K562 (cell line): ENCODE results near the gene N4BP2. TPM values are rescaled to one million over a fixed set of nuclear protein-coding genes. Genes with fewer than 3 reads are reported as not detected.

ENCODE experiments used
- ATAC-seq: fragments of 200-7000 bp; cut with Tn5 transposase; 3 replicates; pipeline ENCODE4 v1.9.1; 2020; ENCODE audit warnings: moderate library complexity
- BruUV-seq: library from RNA; stranded (reverse); fragments of 400-500 nt; replicated peaks from 2 replicates; lab custom pipeline; 2021; lab: Mats Ljungman, UMichigan
- CTCF ChIA-PET: fragments of 300-600 bp; formaldehyde crosslinking; extraction: SDS; loops from one replicate; lab custom pipeline; 2021; ENCODE audit warnings: low intra/inter-chr PET ratio; lab: Yijun Ruan, JAX
- POLR2A ChIA-PET: fragments of 300-600, 350-650 bp; sonication (Branson Sonifier 250); formaldehyde crosslinking; extraction: SDS; loops from one replicate; lab custom pipeline; 2021; ENCODE audit warnings: antibody characterized with exemption, inconsistent platforms; lab: Yijun Ruan, JAX
- DNase-seq, 4 experiments: peaks; one replicate each; pipeline versions ENCODE4 v3.0.0 to v3.0.0-alpha.2; 2011 to 2018; ENCODE audit warnings: low spot score in 3 of 4, mixed read lengths in 3 of 4; ENCODE audit errors: extremely low read depth in 1 of 4
- FAIRE-seq: peaks from 2 replicates; lab custom pipeline; 2011; peaks lifted over from hg19 to GRCh38; lab: Jason Lieb, UNC
- H2AFZ ChIP-seq: 2 replicates; pipeline ENCODE4 v1.6.0; 2011; ENCODE audit warnings: low read depth, low read length, control low read depth, inconsistent platforms
- H3K27ac ChIP-seq: fragments of 200-600 bp; 3 replicates; pipeline ENCODE4 v1.8.0; 2011; ENCODE audit warnings: low read depth, mild to moderate bottlenecking, control low read depth, inconsistent platforms, low read length, moderate library complexity, mixed read lengths; ENCODE audit errors: extremely low read depth
- H3K27me3 ChIP-seq, 2 experiments: fragments of 300-600 bp in 1 of 2; 2 replicates in 1 of 2; 3 replicates in 1 of 2; pipeline versions ENCODE4 v1.6.0 to v1.8.0; 2011; ENCODE audit warnings: inconsistent platforms in 2 of 2, low read length in 2 of 2, mild to moderate bottlenecking in 1 of 2, mixed read lengths in 1 of 2, moderate library complexity in 1 of 2; ENCODE audit not compliant: control insufficient read depth in 2 of 2, insufficient read depth in 2 of 2
- H3K36me3 ChIP-seq: fragments of 300-600 bp; 3 replicates; pipeline ENCODE4 v1.8.0; 2011; ENCODE audit warnings: mild to moderate bottlenecking, low read length, inconsistent platforms; ENCODE audit not compliant: control insufficient read depth, insufficient read depth
- H3K4me1 ChIP-seq, 2 experiments: fragments of 200-600 bp in 1 of 2; replicated peaks in 1 of 2; 2 replicates in 1 of 2; 3 replicates in 1 of 2; pipeline versions ENCODE4 v1.5.1 to v1.8.0; 2011; ENCODE audit warnings: inconsistent platforms in 2 of 2, low read length in 2 of 2, mild to moderate bottlenecking in 1 of 2, mixed read lengths in 1 of 2, moderate library complexity in 1 of 2; ENCODE audit not compliant: control insufficient read depth in 2 of 2, insufficient read depth in 2 of 2
- H3K4me2 ChIP-seq: 2 replicates; pipeline ENCODE4 v1.6.1; 2011; ENCODE audit warnings: low read length, control low read depth, inconsistent platforms, mixed read lengths; ENCODE audit not compliant: insufficient read depth
- H3K4me3 ChIP-seq: fragments of 200-600 bp; sonication (generic), shearing (Covaris generic); 2 replicates; pipeline ENCODE4 v1.5.1; 2016; ENCODE audit warnings: control low read depth, inconsistent platforms
- H3K79me2 ChIP-seq: fragments of 200-600 bp; 3 replicates; pipeline ENCODE4 v1.8.0; 2011; ENCODE audit warnings: low read length, inconsistent platforms; ENCODE audit not compliant: control insufficient read depth, insufficient read depth
- H3K9ac ChIP-seq, 2 experiments: 2 replicates each; pipeline versions ENCODE4 v1.6.0 to v1.6.1; 2011; ENCODE audit warnings: low read depth in 2 of 2, low read length in 2 of 2, control low read depth in 1 of 2, inconsistent platforms in 1 of 2, mild to moderate bottlenecking in 1 of 2, mixed read lengths in 1 of 2; ENCODE audit not compliant: insufficient read depth in 1 of 2
- H3K9me1 ChIP-seq: one replicate; pipeline ENCODE4 v1.6.0; 2011; ENCODE audit warnings: inconsistent platforms, mild to moderate bottlenecking, low read length, moderate library complexity; ENCODE audit not compliant: control insufficient read depth, insufficient read depth
- H3K9me3 ChIP-seq: replicated peaks from 2 replicates; pipeline ENCODE4 v1.5.1; 2011; ENCODE audit warnings: low read depth, low read length, inconsistent platforms; ENCODE audit not compliant: control insufficient read depth, insufficient read depth
- H4K20me1 ChIP-seq: replicated peaks from 2 replicates; pipeline ENCODE4 v1.6.1; 2011; ENCODE audit warnings: low read length, inconsistent platforms, mixed read lengths; ENCODE audit not compliant: control insufficient read depth, insufficient read depth
- ASH1L ChIP-seq: fragments of 450-650 bp; IDR thresholded peaks from 2 replicates; pipeline ENCODE4 v1.6.1; 2018; ENCODE audit warnings: borderline replicate concordance, mild to moderate bottlenecking, low read depth; ENCODE audit not compliant: partially characterized antibody
- BHLHE40 ChIP-seq: IDR thresholded peaks from 2 replicates; pipeline ENCODE4 v1.6.1; 2011; ENCODE audit warnings: low read length, improper control_type of control experiment
- CBX5 ChIP-seq: IDR thresholded peaks from 2 replicates; pipeline ENCODE4 v1.6.1; 2014; ENCODE audit warnings: low read depth, borderline replicate concordance
- ERF ChIP-seq: fragments of 450-650 bp; formaldehyde crosslinking; IDR thresholded peaks from 2 replicates; pipeline ENCODE4 v1.4.0; 2020; ENCODE audit warnings: mild to moderate bottlenecking, mixed read lengths
- PTBP1 ChIP-seq: fragments of 200-400 bp; formaldehyde crosslinking; IDR thresholded peaks from 2 replicates; pipeline ENCODE4 v1.6.1; 2017; ENCODE audit warnings: low read depth, low read length
- ZNF124 ChIP-seq: sonication (generic); formaldehyde crosslinking; IDR thresholded peaks from 2 replicates; pipeline ENCODE4 v1.8.1; 2022; ENCODE audit warnings: missing genetic modification reagents
- ZNF232 ChIP-seq: sonication (generic); formaldehyde crosslinking; IDR thresholded peaks from 2 replicates; pipeline ENCODE4 v1.8.0; 2022; ENCODE audit warnings: mild to moderate bottlenecking, missing genetic modification reagents
- ZNF76 ChIP-seq: fragments of 250-450 bp; sonication (Bioruptor Pico); IDR thresholded peaks from 2 replicates; pipeline ENCODE4 v1.4.0; 2020; ENCODE audit warnings: mild to moderate bottlenecking, moderate library complexity, borderline replicate concordance
- WGBS: fragments of 100-300 bp; shearing (Covaris generic); methylation state at CpG from one replicate; pipeline ENCODE4 v1.1.6; 2016; ENCODE audit warnings: low coverage, mixed read lengths; ENCODE audit not compliant: insufficient coverage; ENCODE audit errors: missing lambda C conversion rate; 5-methylcytosine and 5-hydroxymethylcytosine counted together
- in situ Hi-C: fragments of 300-500 bp; cut with MboI; formaldehyde crosslinking; loops from 4 replicates; pipeline ENCODE4 v1.15.0; 2018; ENCODE audit warnings: inconsistent platforms, mixed read lengths
- intact Hi-C: fragments of 100-400 bp; cut with micrococcal nuclease; formaldehyde crosslinking; loops from 2 replicates; pipeline ENCODE4 v1.14.2; 2022
- polyA plus RNA-seq, 8 experiments: library from polyadenylated mRNA; depleted of rRNA in 4 of 8; stranded (reverse) in 5 of 8; unstranded in 3 of 8; fragments of >200 nt; fragmentation: Nextera tagmentation in 2 of 8; fragmentation: Illumina TruSeq in 1 of 8; extraction: Ambion mirVana in 2 of 8; extraction: Trizol in 1 of 8; gene quantifications; 2 replicates each; pipeline versions ENCODE4 v1.2.1 to v1.2.3, GENCODE V29; 2011 to 2014; ENCODE audit warnings: inconsistent platforms in 1 of 8, missing spikeins in 1 of 8
- total RNA-seq, 7 experiments: library from RNA; depleted of rRNA in 6 of 7; stranded (reverse); fragments of >200 nt in 6 of 7; fragmentation: Illumina TruSeq in 2 of 7; extraction: Trizol in 2 of 7; gene quantifications; 2 replicates each; pipeline versions ENCODE4 v1.2.1 to v1.2.3, GENCODE V29; 2011 to 2021; ENCODE audit warnings: low replicate concordance in 1 of 7
- TF ChIP-seq, protein P1 (sequence below): fragments of 200-400 bp; formaldehyde crosslinking; IDR thresholded peaks from 2 replicates; pipeline ENCODE4 v1.6.1; 2017; ENCODE audit warnings: mild to moderate bottlenecking, low read depth, low read length, moderate library complexity
- TF ChIP-seq, protein P2 (sequence below): IDR thresholded peaks from 3 replicates; pipeline ENCODE4 v1.6.1; 2011; ENCODE audit warnings: borderline replicate concordance, mild to moderate bottlenecking; ENCODE audit not compliant: insufficient read length, insufficient read depth
- TF ChIP-seq, protein P3 (sequence below): sonication (generic); formaldehyde crosslinking; IDR thresholded peaks from 2 replicates; pipeline ENCODE4 v1.8.0; 2023; ENCODE audit warnings: missing genetic modification reagents, mild to moderate bottlenecking, borderline replicate concordance

The N4BP2 gene
- total and polyA plus RNA-seq, 9 of the 15 experiments (the other 6 are each of a cell fraction or from before 2014, with no cell fraction given), result 2.7 to 12.6 (median 7.6) TPM

DNA sequence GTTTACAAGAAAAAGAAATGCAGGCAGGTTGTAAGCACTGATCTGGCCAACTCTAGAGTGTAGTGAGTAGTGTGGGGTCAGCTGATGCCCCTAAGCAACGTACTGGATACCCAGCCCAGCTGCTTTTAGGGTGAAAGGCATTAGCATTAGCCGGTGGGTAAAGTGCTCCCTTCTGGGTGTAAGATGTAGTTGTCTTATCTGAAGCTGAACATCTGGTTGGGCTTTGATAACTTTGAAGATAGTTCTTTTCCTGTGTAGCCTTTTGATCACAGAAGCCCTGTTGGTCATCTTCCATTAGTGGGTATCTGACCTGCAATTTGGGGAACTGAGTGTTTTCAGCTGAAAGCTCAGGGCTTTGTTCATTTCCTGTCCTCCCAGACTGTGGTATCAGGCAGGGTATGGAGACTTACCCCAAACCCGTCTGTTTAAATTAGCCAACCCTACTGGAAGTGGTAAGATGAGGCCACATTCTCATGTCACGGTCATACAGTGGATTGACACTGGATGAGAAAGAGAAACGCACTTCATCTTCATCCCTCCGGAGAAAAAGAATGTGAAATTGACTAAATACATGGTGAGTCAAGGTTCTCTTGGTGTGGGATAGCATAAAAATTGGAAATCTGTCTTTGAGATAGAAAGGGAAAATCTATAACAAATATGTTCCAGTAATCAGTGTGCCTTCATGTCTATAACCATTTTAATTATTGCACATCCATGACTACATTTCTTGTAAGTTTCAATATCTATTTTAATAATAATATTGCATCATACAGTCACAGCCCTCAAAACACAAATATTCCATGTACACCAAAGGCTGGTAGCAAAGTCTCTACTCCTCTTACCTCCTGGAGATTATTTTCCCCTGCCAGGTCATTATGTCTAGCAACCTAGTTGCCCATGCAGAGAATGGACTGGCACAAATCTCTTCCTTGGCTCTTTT lies 148.9 kb downstream of the N4BP2 start:
- H3K4me1 ChIP-seq, result peaks cover 26 to 32% of the 10 kb centered on the region in 2 experiments; a peak in 4 of 5 replicates
- H3K9ac ChIP-seq, result peak overlapping the region; percentile 82 to 91; a peak in 3 of 4 replicates
- no peaks in the 10 kb centered on the region for H4K20me1 ChIP-seq
- peak overlapping the region; percentile 92 for H3K4me2 ChIP-seq
- BruUV-seq, result TSS peak; percentile 50
- peaks cover 12% of the 10 kb centered on the region; the same call in 2 of the 3 replicates for H3K36me3 ChIP-seq
- H2AFZ ChIP-seq, result peak overlapping the region; percentile 66
- peak overlapping the region; percentile 97 for H3K27ac ChIP-seq
- DNase-seq (peak; percentile 43 to 85 (median 54)), FAIRE-seq (peak; percentile 90), ATAC-seq (peak; percentile 34)
- H3K79me2 ChIP-seq, result peaks cover 98% of the 10 kb centered on the region
- H3K9me3 ChIP-seq, result no peaks in the 10 kb centered on the region
- 0% methylated on average over 6 of the region's 6 CpGs for WGBS
- H3K4me3 ChIP-seq, result peak overlapping the region; percentile 46
- CTCF ChIA-PET, result no interaction called here
- in situ Hi-C loops (no loop called here), intact Hi-C loops (loop anchor here (2.0 kb wide), 1 partner anchor 103 kb away; no protein-coding TSS in a partner anchor)
- POLR2A ChIA-PET, result interaction anchor here (0.7 to 1.2 kb wide), 4 partner anchors 11 to 33 kb away, joined by 3 to 4 read pairs (median 4); no protein-coding TSS in a partner anchor
- H3K9me1 ChIP-seq, result no peaks in the 10 kb centered on the region
- H3K27me3 ChIP-seq, result no peaks in the 10 kb centered on the region
- no peak for TF ChIP-seq ASH1L
- TF ChIP-seq, protein P1, sequence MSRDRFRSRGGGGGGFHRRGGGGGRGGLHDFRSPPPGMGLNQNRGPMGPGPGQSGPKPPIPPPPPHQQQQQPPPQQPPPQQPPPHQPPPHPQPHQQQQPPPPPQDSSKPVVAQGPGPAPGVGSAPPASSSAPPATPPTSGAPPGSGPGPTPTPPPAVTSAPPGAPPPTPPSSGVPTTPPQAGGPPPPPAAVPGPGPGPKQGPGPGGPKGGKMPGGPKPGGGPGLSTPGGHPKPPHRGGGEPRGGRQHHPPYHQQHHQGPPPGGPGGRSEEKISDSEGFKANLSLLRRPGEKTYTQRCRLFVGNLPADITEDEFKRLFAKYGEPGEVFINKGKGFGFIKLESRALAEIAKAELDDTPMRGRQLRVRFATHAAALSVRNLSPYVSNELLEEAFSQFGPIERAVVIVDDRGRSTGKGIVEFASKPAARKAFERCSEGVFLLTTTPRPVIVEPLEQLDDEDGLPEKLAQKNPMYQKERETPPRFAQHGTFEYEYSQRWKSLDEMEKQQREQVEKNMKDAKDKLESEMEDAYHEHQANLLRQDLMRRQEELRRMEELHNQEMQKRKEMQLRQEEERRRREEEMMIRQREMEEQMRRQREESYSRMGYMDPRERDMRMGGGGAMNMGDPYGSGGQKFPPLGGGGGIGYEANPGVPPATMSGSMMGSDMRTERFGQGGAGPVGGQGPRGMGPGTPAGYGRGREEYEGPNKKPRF, result no peak
- TF ChIP-seq ZNF76, result no peak
- TF ChIP-seq CBX5, result no peak
- TF ChIP-seq ZNF124 (CRISPR knock-in tag), result no peak
- TF ChIP-seq, protein P2, sequence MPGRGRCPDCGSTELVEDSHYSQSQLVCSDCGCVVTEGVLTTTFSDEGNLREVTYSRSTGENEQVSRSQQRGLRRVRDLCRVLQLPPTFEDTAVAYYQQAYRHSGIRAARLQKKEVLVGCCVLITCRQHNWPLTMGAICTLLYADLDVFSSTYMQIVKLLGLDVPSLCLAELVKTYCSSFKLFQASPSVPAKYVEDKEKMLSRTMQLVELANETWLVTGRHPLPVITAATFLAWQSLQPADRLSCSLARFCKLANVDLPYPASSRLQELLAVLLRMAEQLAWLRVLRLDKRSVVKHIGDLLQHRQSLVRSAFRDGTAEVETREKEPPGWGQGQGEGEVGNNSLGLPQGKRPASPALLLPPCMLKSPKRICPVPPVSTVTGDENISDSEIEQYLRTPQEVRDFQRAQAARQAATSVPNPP, result no peak
- TF ChIP-seq BHLHE40, result no peak
- no peak for TF ChIP-seq PTBP1
- TF ChIP-seq ERF (CRISPR knock-in tag), result no peak
- TF ChIP-seq, protein P3, sequence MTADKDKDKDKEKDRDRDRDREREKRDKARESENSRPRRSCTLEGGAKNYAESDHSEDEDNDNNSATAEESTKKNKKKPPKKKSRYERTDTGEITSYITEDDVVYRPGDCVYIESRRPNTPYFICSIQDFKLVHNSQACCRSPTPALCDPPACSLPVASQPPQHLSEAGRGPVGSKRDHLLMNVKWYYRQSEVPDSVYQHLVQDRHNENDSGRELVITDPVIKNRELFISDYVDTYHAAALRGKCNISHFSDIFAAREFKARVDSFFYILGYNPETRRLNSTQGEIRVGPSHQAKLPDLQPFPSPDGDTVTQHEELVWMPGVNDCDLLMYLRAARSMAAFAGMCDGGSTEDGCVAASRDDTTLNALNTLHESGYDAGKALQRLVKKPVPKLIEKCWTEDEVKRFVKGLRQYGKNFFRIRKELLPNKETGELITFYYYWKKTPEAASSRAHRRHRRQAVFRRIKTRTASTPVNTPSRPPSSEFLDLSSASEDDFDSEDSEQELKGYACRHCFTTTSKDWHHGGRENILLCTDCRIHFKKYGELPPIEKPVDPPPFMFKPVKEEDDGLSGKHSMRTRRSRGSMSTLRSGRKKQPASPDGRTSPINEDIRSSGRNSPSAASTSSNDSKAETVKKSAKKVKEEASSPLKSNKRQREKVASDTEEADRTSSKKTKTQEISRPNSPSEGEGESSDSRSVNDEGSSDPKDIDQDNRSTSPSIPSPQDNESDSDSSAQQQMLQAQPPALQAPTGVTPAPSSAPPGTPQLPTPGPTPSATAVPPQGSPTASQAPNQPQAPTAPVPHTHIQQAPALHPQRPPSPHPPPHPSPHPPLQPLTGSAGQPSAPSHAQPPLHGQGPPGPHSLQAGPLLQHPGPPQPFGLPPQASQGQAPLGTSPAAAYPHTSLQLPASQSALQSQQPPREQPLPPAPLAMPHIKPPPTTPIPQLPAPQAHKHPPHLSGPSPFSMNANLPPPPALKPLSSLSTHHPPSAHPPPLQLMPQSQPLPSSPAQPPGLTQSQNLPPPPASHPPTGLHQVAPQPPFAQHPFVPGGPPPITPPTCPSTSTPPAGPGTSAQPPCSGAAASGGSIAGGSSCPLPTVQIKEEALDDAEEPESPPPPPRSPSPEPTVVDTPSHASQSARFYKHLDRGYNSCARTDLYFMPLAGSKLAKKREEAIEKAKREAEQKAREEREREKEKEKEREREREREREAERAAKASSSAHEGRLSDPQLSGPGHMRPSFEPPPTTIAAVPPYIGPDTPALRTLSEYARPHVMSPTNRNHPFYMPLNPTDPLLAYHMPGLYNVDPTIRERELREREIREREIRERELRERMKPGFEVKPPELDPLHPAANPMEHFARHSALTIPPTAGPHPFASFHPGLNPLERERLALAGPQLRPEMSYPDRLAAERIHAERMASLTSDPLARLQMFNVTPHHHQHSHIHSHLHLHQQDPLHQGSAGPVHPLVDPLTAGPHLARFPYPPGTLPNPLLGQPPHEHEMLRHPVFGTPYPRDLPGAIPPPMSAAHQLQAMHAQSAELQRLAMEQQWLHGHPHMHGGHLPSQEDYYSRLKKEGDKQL (CRISPR knock-in tag), result no peak
- TF ChIP-seq ZNF232 (CRISPR knock-in tag), result no peak
